Peyer's patch (tissue), 4 donors: ENCODE data around the gene ARHGAP30. TPM values are rescaled to one million over a fixed set of nuclear protein-coding genes. Genes with fewer than 3 reads are reported as not detected.
A peak's percentile ranks its signal among the peaks of the same experiment; 100 is the strongest.
"Not testable (repeated sequence)": the region's sequence is repeated elsewhere in the genome, so short reads cannot be mapped to it uniquely, and the experiment has no call there.

Experiments
- DNase-seq, 3 donors: peaks; one replicate each; pipeline ENCODE4 v3.0.0-alpha.2; 2017 to 2019
- H3K27ac ChIP-seq, 4 donors: fragments of 200-600 bp; sonication (generic); one replicate each; pipeline ENCODE4 v1.5.1; 2016 to 2019
- H3K27me3 ChIP-seq, 2 donors: fragments of 200-600 bp; sonication (generic); one replicate each; pipeline ENCODE4 v1.5.1; 2019
- H3K36me3 ChIP-seq, 3 donors: fragments of 200-600 bp; sonication (generic); one replicate each; pipeline ENCODE4 v1.5.1; 2016 to 2019
- H3K4me1 ChIP-seq, 4 donors: fragments of 200-600 bp; sonication (generic); one replicate each; pipeline ENCODE4 v1.5.1; 2016 to 2019
- H3K4me3 ChIP-seq, 4 donors: fragments of 200-600 bp; sonication (generic); 1 replicate in 3 of 4; 2 replicates in 1 of 4; pipeline ENCODE4 v1.5.1; 2016 to 2019; ENCODE audit warnings: mild to moderate bottlenecking in 1 of 4
- H3K9me3 ChIP-seq, 4 donors: fragments of 200-600 bp; sonication (generic); one replicate each; pipeline ENCODE4 v1.5.1; 2016 to 2019; ENCODE audit warnings: mild to moderate bottlenecking in 1 of 4
- CTCF ChIP-seq, 6 experiments: fragments of 450-650 bp in 4 of 6; fragments of 200-600 bp in 2 of 6; sonication (generic) in 1 of 6; IDR thresholded peaks; one replicate each; pipeline ENCODE4 v1.5.1; 2017 to 2019; ENCODE audit warnings: antibody characterized with exemption in 6 of 6, mild to moderate bottlenecking in 3 of 6, moderate library complexity in 1 of 6
- POLR2A ChIP-seq, 2 donors: fragments of 450-650 bp; IDR thresholded peaks; one replicate each; pipeline ENCODE4 v1.5.1; 2017; ENCODE audit warnings: antibody characterized with exemption in 2 of 2, mild to moderate bottlenecking in 2 of 2, moderate library complexity in 2 of 2
- total RNA-seq, 4 donors: library from RNA; depleted of rRNA; stranded (reverse); fragments of >200 nt; gene quantifications; one replicate each; pipeline ENCODE4 v1.1.0, GENCODE V29; 2016

The ARHGAP30 gene
- total RNA-seq, 4 donors from 2014 or later = 5.1 to 31.4 (median 6.7) TPM

- Histone ChIP-seq H3K4me1 (peaks cover 0 to 19% (median 2%) of the 10 kb centered on the region in 4 donors), H3K36me3 (no peaks in the 10 kb centered on the region), H3K4me3 (peak overlapping the region; percentile 48 to 70 (median 58)), H3K27me3 (no peaks in the 10 kb centered on the region), H3K9me3 (no peaks in the 10 kb centered on the region), H3K27ac (peak overlapping the region; percentile 80 to 96 (median 88))
- DNase-seq = peak in 2 of 3 donors; percentile 94
- TF ChIP-seq CTCF (IDR thresholded peaks at IDR 0.05) (no peak), POLR2A (IDR thresholded peaks at IDR 0.05) (no peak)
Measured at GRCh38 chr1:161068306-161069234, 1.1 kb downstream of the ARHGAP30 start.

- H3K36me3 ChIP-seq = no peaks in the 10 kb centered on the region
- TF ChIP-seq CTCF (IDR thresholded peaks at IDR 0.05) (no peak), POLR2A (IDR thresholded peaks at IDR 0.05) (no peak)
- H3K27me3 ChIP-seq = no peaks in the 10 kb centered on the region
- peak overlapping the region in 1 of 4 donors; percentile 62 for H3K4me3 ChIP-seq
- no peak for DNase-seq
- peak overlapping the region in 1 of 4 donors; percentile 4 for H3K27ac ChIP-seq
- peaks cover 0 to 19% (median 2%) of the 10 kb centered on the region in 4 donors for H3K4me1 ChIP-seq
- H3K9me3 ChIP-seq = no peaks in the 10 kb centered on the region
Measured at GRCh38 chr1:161066694-161067093, 3.0 kb downstream of the ARHGAP30 start.

- DNase-seq, H3K36me3 ChIP-seq, H3K27me3 ChIP-seq, H3K4me3 ChIP-seq, H3K9me3 ChIP-seq, H3K27ac ChIP-seq: not testable (repeated sequence)
- peaks cover 0 to 19% (median 2%) of the 10 kb centered on the region in 4 donors for H3K4me1 ChIP-seq
Measured at GRCh38 chr1:161065681-161066080, 4.0 kb downstream of the ARHGAP30 start.

GRCh38 chr1:161063936-161064335, 5.8 kb downstream of the ARHGAP30 start:
- DNase-seq, H3K27ac ChIP-seq, H3K36me3 ChIP-seq, H3K27me3 ChIP-seq, H3K4me3 ChIP-seq, H3K9me3 ChIP-seq: not testable (repeated sequence)
- H3K4me1 ChIP-seq = peaks cover 0 to 19% (median 0%) of the 10 kb centered on the region in 4 donors

- no peak for DNase-seq
- Histone ChIP-seq H3K9me3 (no peaks in the 10 kb centered on the region), H3K36me3 (no peaks in the 10 kb centered on the region), H3K27ac (no peak overlapping the region), H3K4me3 (no peak overlapping the region), H3K4me1 (peaks cover 0 to 5% (median 0%) of the 10 kb centered on the region in 4 donors), H3K27me3 (no peaks in the 10 kb centered on the region)
- TF ChIP-seq POLR2A (IDR thresholded peaks at IDR 0.05) (no peak), CTCF (IDR thresholded peaks at IDR 0.05) (no peak)
Measured at GRCh38 chr1:161061419-161061818, 8.3 kb downstream of the ARHGAP30 start.

GRCh38 chr1:161059293-161059692, 10.4 kb downstream of the ARHGAP30 start:
- H3K9me3 ChIP-seq = no peaks in the 10 kb centered on the region
- no peaks in the 10 kb centered on the region for H3K4me1 ChIP-seq
- no peak overlapping the region for H3K4me3 ChIP-seq
- no peak overlapping the region for H3K27ac ChIP-seq
- no peak for DNase-seq
- H3K27me3 ChIP-seq = peaks cover 0 to 3% of the 10 kb centered on the region in 2 donors
- H3K36me3 ChIP-seq = no peaks in the 10 kb centered on the region
- no peak for TF ChIP-seq POLR2A (IDR thresholded peaks at IDR 0.05)
- TF ChIP-seq CTCF (IDR thresholded peaks at IDR 0.05) = no peak
